Measurements from ENCODE around the gene DONSON.
A peak's percentile ranks its signal among the peaks of the same experiment; 100 is the strongest.
"Not testable (repeated sequence)": the region's sequence is repeated elsewhere in the genome, so short reads cannot be mapped to it uniquely, and the experiment has no call there.

Gene DONSON

DNA sequence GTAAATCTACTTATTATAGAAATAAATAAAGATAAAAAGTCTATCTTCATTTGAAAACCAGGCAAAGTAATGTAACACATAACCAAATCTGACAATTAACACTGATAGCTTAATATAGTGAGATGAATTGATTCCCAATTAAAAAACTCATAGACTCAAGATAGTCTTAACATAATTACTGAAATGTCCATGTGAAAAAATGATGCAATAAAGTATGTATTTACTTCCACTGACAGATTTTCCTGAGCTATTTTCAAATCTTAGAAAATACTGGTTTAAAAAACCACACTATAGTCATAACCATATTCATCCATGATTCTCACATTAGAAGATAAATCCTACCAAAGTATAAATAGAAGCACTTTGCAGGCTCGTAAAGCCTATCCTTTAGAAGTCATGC, 9.6 kb upstream of the DONSON start:
- DNase-seq (ENCODE audit: insufficient read length, low spot score) (no peak), FAIRE-seq (no peak)
- TF ChIP-seq TAF1 (IDR thresholded peaks at IDR 0.05; ENCODE audit: low read depth, low read length) (no peak), PAX5 (IDR thresholded peaks at IDR 0.05; ENCODE audit: insufficient read depth, low read length, severe bottlenecking) (no peak), POLR2AphosphoS5 (IDR thresholded peaks at IDR 0.05; ENCODE audit: low read depth, low read length) (no peak), POLR2A (IDR thresholded peaks at IDR 0.05; ENCODE audit: low read depth, low read length) (no peak), POU2F2 (IDR thresholded peaks at IDR 0.05; ENCODE audit: low read depth, low read length) (no peak), SPI1 (IDR thresholded peaks at IDR 0.05; ENCODE audit: low read depth, low read length) (no peak)

GRCh38 chr21:33587792-33588484, 546 bp downstream of the DONSON start:
- DNase-seq (ENCODE audit: insufficient read length, low spot score) (peak; percentile 16), FAIRE-seq (peak; percentile 74)
- TF ChIP-seq SPI1 (IDR thresholded peaks at IDR 0.05; ENCODE audit: low read depth, low read length) (no peak), POU2F2 (IDR thresholded peaks at IDR 0.05; ENCODE audit: low read depth, low read length) (no peak), TAF1 (IDR thresholded peaks at IDR 0.05; ENCODE audit: low read depth, low read length) (no peak), POLR2AphosphoS5 (IDR thresholded peaks at IDR 0.05; ENCODE audit: low read depth, low read length) (no peak), PAX5 (IDR thresholded peaks at IDR 0.05; ENCODE audit: insufficient read depth, low read length, severe bottlenecking) (no peak), POLR2A (IDR thresholded peaks at IDR 0.05; ENCODE audit: low read depth, low read length) (no peak)

DNA sequence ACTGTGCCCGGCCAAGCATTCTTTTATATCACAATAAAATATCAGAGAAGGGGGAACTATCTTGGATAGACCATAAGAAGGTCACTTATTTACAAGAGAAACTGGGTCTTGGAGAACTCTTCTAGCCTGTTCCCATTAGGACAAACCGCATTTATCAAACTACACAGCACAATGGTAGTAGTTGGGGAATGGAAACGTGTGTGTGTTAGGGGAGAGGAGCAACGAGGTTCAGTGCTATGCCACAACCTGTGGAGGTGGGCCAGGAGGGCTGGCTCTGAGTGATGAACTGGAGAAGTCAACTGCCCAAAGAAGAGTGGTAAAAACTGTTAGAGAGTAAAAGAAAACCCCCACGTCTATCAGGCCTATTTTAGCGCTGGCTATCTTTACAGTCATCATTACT, 1.6 kb downstream of the DONSON start:
- FAIRE-seq (no peak), DNase-seq (ENCODE audit: insufficient read length, low spot score) (no peak)
- no peak for TF ChIP-seq TAF1 (IDR thresholded peaks at IDR 0.05; ENCODE audit: low read depth, low read length)

DNA sequence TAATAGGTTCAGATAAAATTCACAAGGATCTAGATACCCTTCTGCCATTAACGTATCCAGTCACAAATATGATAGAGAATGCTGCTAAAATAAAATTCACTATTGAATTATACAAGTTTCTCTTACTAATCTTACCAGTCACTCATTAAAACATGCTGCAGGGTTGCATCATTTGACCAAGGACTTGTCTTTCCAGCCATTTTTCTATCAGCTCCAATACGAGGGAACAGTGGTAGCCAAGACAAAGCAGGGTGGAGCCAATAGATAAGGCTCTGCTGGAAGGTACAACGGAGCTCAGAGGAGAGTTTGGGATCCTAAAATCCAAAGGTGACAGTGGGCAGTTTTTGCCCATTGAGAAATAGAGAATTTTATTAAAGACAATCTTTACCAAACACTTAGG, 4.0 kb downstream of the DONSON start:
- TF ChIP-seq POU2F2 (IDR thresholded peaks at IDR 0.05; ENCODE audit: low read depth, low read length) (no peak), POLR2AphosphoS5 (IDR thresholded peaks at IDR 0.05; ENCODE audit: low read depth, low read length) (no peak), SPI1 (IDR thresholded peaks at IDR 0.05; ENCODE audit: low read depth, low read length) (no peak), TAF1 (IDR thresholded peaks at IDR 0.05; ENCODE audit: low read depth, low read length) (no peak), POLR2A (IDR thresholded peaks at IDR 0.05; ENCODE audit: low read depth, low read length) (no peak), PAX5 (IDR thresholded peaks at IDR 0.05; ENCODE audit: insufficient read depth, low read length, severe bottlenecking) (no peak)
- no peak for FAIRE-seq
- DNase-seq (ENCODE audit: insufficient read length, low spot score), result no peak

- FAIRE-seq, result peak; percentile 70
- DNase-seq (ENCODE audit: insufficient read length, low spot score), result no peak
- TF ChIP-seq PAX5 (IDR thresholded peaks at IDR 0.05; ENCODE audit: insufficient read depth, low read length, severe bottlenecking) (no peak), SPI1 (IDR thresholded peaks at IDR 0.05; ENCODE audit: low read depth, low read length) (no peak), TAF1 (IDR thresholded peaks at IDR 0.05; ENCODE audit: low read depth, low read length) (no peak), POLR2AphosphoS5 (IDR thresholded peaks at IDR 0.05; ENCODE audit: low read depth, low read length) (no peak), POLR2A (IDR thresholded peaks at IDR 0.05; ENCODE audit: low read depth, low read length) (no peak)
Observed at GRCh38 chr21:33578959-33579542, 9.4 kb downstream of the DONSON start.

GRCh38 chr21:33578214-33578613, 10.3 kb downstream of the DONSON start:
- no peak for FAIRE-seq
- no peak for TF ChIP-seq TAF1 (IDR thresholded peaks at IDR 0.05; ENCODE audit: low read depth, low read length)
- no peak for TF ChIP-seq PAX5 (IDR thresholded peaks at IDR 0.05; ENCODE audit: insufficient read depth, low read length, severe bottlenecking)
- TF ChIP-seq SPI1 (IDR thresholded peaks at IDR 0.05; ENCODE audit: low read depth, low read length), result no peak
- TF ChIP-seq POLR2AphosphoS5 (IDR thresholded peaks at IDR 0.05; ENCODE audit: low read depth, low read length), result no peak; the same call in 1 of the 2 replicates
- no peak for TF ChIP-seq POU2F2 (IDR thresholded peaks at IDR 0.05; ENCODE audit: low read depth, low read length)
- TF ChIP-seq POLR2A (IDR thresholded peaks at IDR 0.05; ENCODE audit: low read depth, low read length), result no peak
- DNase-seq (ENCODE audit: insufficient read length, low spot score), result no peak

DNA sequence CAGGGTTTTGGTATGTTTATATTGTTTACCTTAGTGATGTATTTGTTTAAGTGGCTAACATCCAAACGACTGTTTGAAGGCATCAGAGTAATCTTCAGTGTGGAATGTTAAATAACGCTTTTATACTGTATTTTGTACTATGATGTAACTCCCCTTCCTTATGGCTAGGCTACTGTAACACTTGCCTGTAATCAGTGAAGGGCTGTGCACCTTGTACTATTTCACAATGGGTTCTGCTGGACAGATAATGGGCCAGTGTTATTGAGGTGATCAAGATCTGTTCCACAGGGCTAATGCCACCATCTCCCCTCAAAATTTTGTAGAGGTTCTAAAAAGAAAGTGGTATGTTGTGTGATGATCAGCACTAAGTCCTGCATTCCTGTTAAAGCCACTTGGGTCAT, 11.7 kb downstream of the DONSON start:
- FAIRE-seq, result peak; percentile 9
- not testable (repeated sequence) for DNase-seq (ENCODE audit: insufficient read length, low spot score)

DNA sequence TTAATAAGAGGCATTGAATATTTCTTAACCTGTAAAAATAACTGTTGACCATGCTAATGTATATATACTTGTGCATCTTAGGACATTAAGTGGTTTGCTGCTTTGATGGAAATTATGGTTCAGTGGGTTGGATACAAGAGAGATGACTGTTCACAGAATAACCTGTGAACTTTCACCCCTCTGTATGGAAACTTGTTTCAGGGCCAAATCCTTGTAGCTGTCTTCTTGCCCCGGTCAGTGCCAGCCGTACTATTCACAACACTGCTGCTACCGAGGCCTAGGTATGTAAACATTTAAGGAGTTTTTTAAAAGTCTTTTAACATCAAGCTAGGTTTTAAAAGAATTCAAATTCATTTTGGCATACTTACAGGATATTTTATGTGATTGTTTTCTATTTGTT, 16.1 kb downstream of the DONSON start:
- no peak for FAIRE-seq
- TF ChIP-seq TAF1 (IDR thresholded peaks at IDR 0.05; ENCODE audit: low read depth, low read length), result no peak
- TF ChIP-seq POU2F2 (IDR thresholded peaks at IDR 0.05; ENCODE audit: low read depth, low read length), result no peak
- TF ChIP-seq PAX5 (IDR thresholded peaks at IDR 0.05; ENCODE audit: insufficient read depth, low read length, severe bottlenecking), result no peak
- TF ChIP-seq SPI1 (IDR thresholded peaks at IDR 0.05; ENCODE audit: low read depth, low read length), result no peak
- no peak for TF ChIP-seq POLR2AphosphoS5 (IDR thresholded peaks at IDR 0.05; ENCODE audit: low read depth, low read length)
- TF ChIP-seq POLR2A (IDR thresholded peaks at IDR 0.05; ENCODE audit: low read depth, low read length), result no peak
- DNase-seq (ENCODE audit: insufficient read length, low spot score), result no peak

- FAIRE-seq (no peak), DNase-seq (ENCODE audit: insufficient read length, low spot score) (no peak)
- no peak for TF ChIP-seq TAF1 (IDR thresholded peaks at IDR 0.05; ENCODE audit: low read depth, low read length)
- no peak for TF ChIP-seq POU2F2 (IDR thresholded peaks at IDR 0.05; ENCODE audit: low read depth, low read length)
- no peak for TF ChIP-seq PAX5 (IDR thresholded peaks at IDR 0.05; ENCODE audit: insufficient read depth, low read length, severe bottlenecking)
- no peak for TF ChIP-seq POLR2A (IDR thresholded peaks at IDR 0.05; ENCODE audit: low read depth, low read length)
- TF ChIP-seq POLR2AphosphoS5 (IDR thresholded peaks at IDR 0.05; ENCODE audit: low read depth, low read length), result no peak
- TF ChIP-seq SPI1 (IDR thresholded peaks at IDR 0.05; ENCODE audit: low read depth, low read length), result no peak
Observed at GRCh38 chr21:33569991-33570390, 18.5 kb downstream of the DONSON start.

DNA sequence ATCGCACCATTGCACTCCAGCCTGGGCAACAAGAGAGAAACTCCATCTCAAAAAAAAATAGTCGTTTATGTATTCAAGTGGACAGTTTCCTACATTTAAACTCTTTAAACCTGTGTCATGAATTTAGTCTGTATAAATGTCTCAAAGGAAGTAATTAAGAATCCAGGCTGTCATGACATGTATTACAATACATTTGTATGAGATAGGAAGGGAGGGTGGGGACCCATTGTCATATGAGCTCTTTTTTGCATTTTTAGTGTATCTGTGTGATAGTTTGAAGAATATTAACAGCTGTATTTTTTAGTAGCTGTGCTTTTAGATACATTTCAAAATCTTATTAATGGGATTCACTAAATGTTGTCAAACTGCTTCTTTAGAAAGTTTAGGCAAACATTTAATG, 20.0 kb downstream of the DONSON start:
- FAIRE-seq (no peak), DNase-seq (ENCODE audit: insufficient read length, low spot score) (no peak)

More for the DNA sequence above, 20.0 kb downstream of the DONSON start:
- TF ChIP-seq POLR2A (IDR thresholded peaks at IDR 0.05; ENCODE audit: low read depth, low read length), result no peak
- no peak for TF ChIP-seq SPI1 (IDR thresholded peaks at IDR 0.05; ENCODE audit: low read depth, low read length)
- no peak for TF ChIP-seq TAF1 (IDR thresholded peaks at IDR 0.05; ENCODE audit: low read depth, low read length)
- no peak for TF ChIP-seq PAX5 (IDR thresholded peaks at IDR 0.05; ENCODE audit: insufficient read depth, low read length, severe bottlenecking)
- no peak for TF ChIP-seq POLR2AphosphoS5 (IDR thresholded peaks at IDR 0.05; ENCODE audit: low read depth, low read length)
- no peak for TF ChIP-seq POU2F2 (IDR thresholded peaks at IDR 0.05; ENCODE audit: low read depth, low read length)

Data from GM12891 (cell line).